ENCODE data around the gene SLC35D3.
"Not testable (repeated sequence)": the region's sequence is repeated elsewhere in the genome, so short reads cannot be mapped to it uniquely, and the experiment has no call there.

SLC35D3 gene

GRCh38 chr6:136923116-136923953 is 1.2 kb downstream of the SLC35D3 start:
- no peak for DNase-seq (ENCODE audit: low read depth in 3 of 3)

- no peak for DNase-seq (ENCODE audit: low read depth in 3 of 3)
Measured at GRCh38 chr6:136923954-136924673, 2.0 kb downstream of the SLC35D3 start.

- DNase-seq (ENCODE audit: low read depth in 3 of 3) = no peak
Measured at GRCh38 chr6:136926383-136926782, 4.3 kb downstream of the SLC35D3 start.

- DNase-seq (ENCODE audit: low read depth in 3 of 3) = no peak
Measured at GRCh38 chr6:136927292-136927691, 5.2 kb downstream of the SLC35D3 start.

GRCh38 chr6:136930528-136930927 is 8.4 kb downstream of the SLC35D3 start:
- DNase-seq (ENCODE audit: low read depth in 3 of 3) = no peak

GRCh38 chr6:136932599-136932998 is 10.5 kb downstream of the SLC35D3 start:
- no peak for DNase-seq (ENCODE audit: low read depth in 3 of 3)

GRCh38 chr6:136945072-136945471 is 23.0 kb downstream of the SLC35D3 start:
- DNase-seq (ENCODE audit: low read depth in 3 of 3) = no peak

- DNase-seq (ENCODE audit: low read depth in 3 of 3) = no peak
Measured at GRCh38 chr6:136945711-136946121, 23.6 kb downstream of the SLC35D3 start.

GRCh38 chr6:136947037-136947436 is 24.9 kb downstream of the SLC35D3 start:
- DNase-seq (ENCODE audit: low read depth in 3 of 3) = no peak

- DNase-seq (ENCODE audit: low read depth in 3 of 3) = not testable (repeated sequence)
Measured at GRCh38 chr6:136949957-136950356, 27.9 kb downstream of the SLC35D3 start.

- DNase-seq (ENCODE audit: low read depth in 3 of 3) = no peak
Measured at GRCh38 chr6:136950436-136951126, 28.5 kb downstream of the SLC35D3 start.

- no peak for DNase-seq (ENCODE audit: low read depth in 3 of 3)
Measured at GRCh38 chr6:136952714-136953260, 30.7 kb downstream of the SLC35D3 start.

- DNase-seq (ENCODE audit: low read depth in 3 of 3) = no peak
Measured at GRCh38 chr6:136955123-136955522, 33.0 kb downstream of the SLC35D3 start.

GRCh38 chr6:136956590-136957544 is 34.8 kb downstream of the SLC35D3 start:
- no peak for DNase-seq (ENCODE audit: low read depth in 3 of 3)

- DNase-seq (ENCODE audit: low read depth in 3 of 3) = no peak
Measured at GRCh38 chr6:136958168-136958567, 36.1 kb downstream of the SLC35D3 start.

- DNase-seq (ENCODE audit: low read depth in 3 of 3) = no peak
Measured at GRCh38 chr6:136959471-136959891, 37.4 kb downstream of the SLC35D3 start.

- DNase-seq (ENCODE audit: low read depth in 3 of 3) = not testable (repeated sequence)
Measured at GRCh38 chr6:136959935-136960334, 37.8 kb downstream of the SLC35D3 start.

GRCh38 chr6:136960781-136961180 is 38.7 kb downstream of the SLC35D3 start:
- DNase-seq (ENCODE audit: low read depth in 3 of 3) = no peak

GRCh38 chr6:136961848-136962247 is 39.7 kb downstream of the SLC35D3 start:
- no peak for DNase-seq (ENCODE audit: low read depth in 3 of 3)

- no peak for DNase-seq (ENCODE audit: low read depth in 3 of 3)
Measured at GRCh38 chr6:136962661-136963060, 40.6 kb downstream of the SLC35D3 start.

GRCh38 chr6:136963259-136963658 is 41.2 kb downstream of the SLC35D3 start:
- DNase-seq (ENCODE audit: low read depth in 3 of 3) = no peak

All from stimulated activated CD4-positive, alpha-beta T cell treated with anti-CD3 and anti-CD28 coated beads, TNF-alpha, amount 100 ng/mL, for 48 hours (primary cell).